Cardiac muscle cell (in vitro differentiated cells and primary cell): Measurements from ENCODE around the gene CKMT2. TPM values are rescaled to one million over a fixed set of nuclear protein-coding genes. Genes with fewer than 3 reads are reported as not detected.

Source experiments
- DNase-seq, 2 donors: peaks; one replicate each; pipeline versions ENCODE4 v3.0.0 to v3.0.0-alpha.2; 2010 to 2017; ENCODE audit warnings: low read depth in 1 of 2, low spot score in 1 of 2
- H3K27ac ChIP-seq: fragments of 200-600 bp; sonication (generic); 2 replicates; pipeline ENCODE4 v1.5.1; 2016
- H3K27me3 ChIP-seq: fragments of 200-600 bp; sonication (generic); 2 replicates; pipeline ENCODE4 v1.6.0; 2016; ENCODE audit warnings: control low read depth
- H3K36me3 ChIP-seq: fragments of 200-600 bp; sonication (generic); 2 replicates; pipeline ENCODE4 v1.5.1; 2016; ENCODE audit warnings: control low read depth
- H3K4me1 ChIP-seq: fragments of 200-600 bp; sonication (generic); 2 replicates; pipeline ENCODE4 v1.8.1; 2017; ENCODE audit warnings: low read depth, mild to moderate bottlenecking, mixed run types
- H3K4me3 ChIP-seq: fragments of 200-600 bp; sonication (generic); 2 replicates; pipeline ENCODE4 v1.5.1; 2016; ENCODE audit warnings: mild to moderate bottlenecking
- H3K9me3 ChIP-seq: fragments of 200-600 bp; sonication (generic); 2 replicates; pipeline ENCODE4 v1.5.1; 2017; ENCODE audit warnings: low read depth, mild to moderate bottlenecking, control low read depth
- polyA plus RNA-seq: library from polyadenylated mRNA; unstranded; fragments of >200 nt; fragmentation: Nextera tagmentation; extraction: Ambion mirVana; gene quantifications from 2 replicates; pipeline ENCODE4 v1.2.1, GENCODE V29; 2016
- total RNA-seq: library from RNA; depleted of rRNA; stranded (reverse); fragments of >200 nt; gene quantifications from 2 replicates; pipeline ENCODE4 v1.2.3, GENCODE V29; 2016
- TF ChIP-seq, protein P1 (sequence below): IDR thresholded peaks from 2 replicates; pipeline ENCODE4 v1.5.1; 2012; ENCODE audit warnings: low read depth, mild to moderate bottlenecking, low read length

The CKMT2 gene
- total and polyA plus RNA-seq, 2 experiments from 2014 or later: 37.1 to 62.6 TPM

DNA sequence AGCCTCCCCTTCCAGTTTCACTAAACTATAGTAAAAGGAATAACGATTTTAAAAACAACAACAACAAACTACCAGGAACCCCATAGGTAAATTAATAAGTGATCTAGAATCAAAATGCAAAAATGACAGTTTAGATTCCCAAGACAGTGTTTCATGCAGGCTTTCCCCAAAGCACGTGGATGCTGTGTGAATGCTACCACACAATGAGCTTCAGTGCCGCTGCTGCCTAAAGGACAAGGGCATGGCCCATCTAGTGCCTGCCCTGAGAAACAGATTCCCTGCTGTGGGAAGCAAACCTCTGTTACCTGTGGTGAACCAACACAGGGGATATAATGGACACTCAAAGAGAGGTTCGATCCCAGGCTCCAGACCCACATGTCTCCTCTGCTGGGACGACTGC lies 23.7 kb upstream of the CKMT2 start:
- no peak overlapping the region for H3K27ac ChIP-seq
- H3K9me3 ChIP-seq: no peaks in the 10 kb centered on the region
- no peak for DNase-seq
- no peaks in the 10 kb centered on the region for H3K36me3 ChIP-seq
- no peak overlapping the region for H3K4me3 ChIP-seq
- TF ChIP-seq, protein P1, sequence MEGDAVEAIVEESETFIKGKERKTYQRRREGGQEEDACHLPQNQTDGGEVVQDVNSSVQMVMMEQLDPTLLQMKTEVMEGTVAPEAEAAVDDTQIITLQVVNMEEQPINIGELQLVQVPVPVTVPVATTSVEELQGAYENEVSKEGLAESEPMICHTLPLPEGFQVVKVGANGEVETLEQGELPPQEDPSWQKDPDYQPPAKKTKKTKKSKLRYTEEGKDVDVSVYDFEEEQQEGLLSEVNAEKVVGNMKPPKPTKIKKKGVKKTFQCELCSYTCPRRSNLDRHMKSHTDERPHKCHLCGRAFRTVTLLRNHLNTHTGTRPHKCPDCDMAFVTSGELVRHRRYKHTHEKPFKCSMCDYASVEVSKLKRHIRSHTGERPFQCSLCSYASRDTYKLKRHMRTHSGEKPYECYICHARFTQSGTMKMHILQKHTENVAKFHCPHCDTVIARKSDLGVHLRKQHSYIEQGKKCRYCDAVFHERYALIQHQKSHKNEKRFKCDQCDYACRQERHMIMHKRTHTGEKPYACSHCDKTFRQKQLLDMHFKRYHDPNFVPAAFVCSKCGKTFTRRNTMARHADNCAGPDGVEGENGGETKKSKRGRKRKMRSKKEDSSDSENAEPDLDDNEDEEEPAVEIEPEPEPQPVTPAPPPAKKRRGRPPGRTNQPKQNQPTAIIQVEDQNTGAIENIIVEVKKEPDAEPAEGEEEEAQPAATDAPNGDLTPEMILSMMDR: no peak
- H3K4me1 ChIP-seq: no peaks in the 10 kb centered on the region
- H3K27me3 ChIP-seq: no peaks in the 10 kb centered on the region

DNA sequence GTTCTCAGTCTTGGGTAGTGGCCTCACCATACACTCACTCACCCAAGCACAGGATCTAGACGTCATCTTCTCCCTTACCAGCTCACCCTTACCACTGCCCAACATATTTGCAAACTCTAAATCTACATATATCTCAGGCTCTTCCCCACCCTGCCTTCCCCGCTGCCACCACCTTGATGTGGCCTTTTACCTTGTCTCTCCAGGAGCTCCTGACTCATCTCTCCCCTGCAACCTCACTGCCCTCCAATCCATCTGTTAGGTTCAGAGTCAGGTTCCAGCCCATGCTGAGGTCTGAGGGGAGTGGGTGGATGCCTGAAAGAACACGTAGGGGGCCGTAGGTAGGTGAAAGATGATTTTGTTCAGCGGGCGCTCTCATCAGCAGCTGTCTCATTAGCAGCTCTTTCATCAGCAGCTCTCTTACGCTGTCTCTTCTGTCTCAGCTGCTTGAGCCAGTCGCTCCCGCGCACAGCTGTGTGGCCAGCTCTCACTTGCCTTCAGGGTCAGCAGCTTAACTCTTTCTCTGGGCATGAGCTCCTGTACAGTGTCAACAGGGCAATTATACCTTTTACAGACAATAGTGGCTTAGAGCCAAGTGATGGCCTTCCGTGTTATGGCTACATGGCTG lies 23.1 kb upstream of the CKMT2 start:
- no peak overlapping the region for H3K27ac ChIP-seq
- H3K9me3 ChIP-seq: no peaks in the 10 kb centered on the region
- TF ChIP-seq, protein P1: no peak
- no peaks in the 10 kb centered on the region for H3K27me3 ChIP-seq
- no peak overlapping the region for H3K4me3 ChIP-seq
- no peaks in the 10 kb centered on the region for H3K36me3 ChIP-seq
- DNase-seq: no peak
- no peaks in the 10 kb centered on the region for H3K4me1 ChIP-seq

DNA sequence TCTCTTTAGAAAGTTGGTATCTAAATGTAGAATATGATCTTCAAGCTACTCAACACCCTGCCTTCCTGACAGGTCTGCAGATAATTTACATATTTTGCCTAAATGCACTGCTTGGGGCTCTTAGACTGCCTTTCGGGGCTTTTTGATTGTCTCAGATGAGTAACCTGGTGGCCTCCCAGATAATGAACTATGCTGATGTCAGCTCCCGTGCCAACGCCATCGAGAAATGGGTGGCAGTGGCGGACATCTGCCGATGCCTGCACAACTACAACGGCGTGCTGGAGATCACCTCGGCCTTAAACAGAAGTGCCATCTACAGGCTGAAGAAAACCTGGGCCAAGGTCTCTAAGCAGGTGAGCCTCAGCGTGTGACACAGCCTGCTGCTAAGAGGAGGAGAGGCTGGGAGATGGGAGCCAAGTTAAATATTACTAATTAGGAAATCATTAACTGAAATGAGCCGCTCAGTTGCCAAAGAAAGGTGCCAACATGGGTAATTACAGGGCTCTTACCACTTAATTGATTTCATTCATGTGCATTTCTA lies 20.8 kb upstream of the CKMT2 start:
- TF ChIP-seq, protein P1: no peak

DNA sequence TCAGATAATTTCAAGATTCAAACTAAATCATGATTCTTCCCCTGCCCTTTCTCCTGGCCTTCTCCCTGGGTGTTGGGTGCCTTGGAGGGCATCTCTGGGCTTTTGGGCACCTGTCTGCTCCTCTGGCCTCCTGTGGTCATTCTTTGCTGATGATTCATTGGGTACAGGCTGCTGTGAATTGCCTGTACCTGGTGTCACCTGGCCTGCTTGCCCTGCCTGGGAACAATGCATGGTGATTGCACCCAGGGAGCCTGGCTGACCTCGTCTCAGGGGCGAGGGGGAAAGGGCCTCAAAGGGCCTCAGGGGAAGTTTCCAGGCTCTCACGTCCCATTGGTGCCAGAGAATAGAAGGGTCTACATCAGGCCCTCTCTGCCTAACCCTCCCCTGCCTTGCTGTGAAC lies 20.1 kb upstream of the CKMT2 start:
- H3K4me1 ChIP-seq: no peaks in the 10 kb centered on the region
- H3K27ac ChIP-seq: no peak overlapping the region
- H3K4me3 ChIP-seq: no peak overlapping the region
- no peak for DNase-seq
- no peaks in the 10 kb centered on the region for H3K9me3 ChIP-seq
- no peaks in the 10 kb centered on the region for H3K36me3 ChIP-seq
- H3K27me3 ChIP-seq: no peaks in the 10 kb centered on the region
- TF ChIP-seq, protein P1: no peak

More for the DNA sequence above, 20.8 kb upstream of the CKMT2 start:
- Histone ChIP-seq H3K27me3 (no peaks in the 10 kb centered on the region), H3K27ac (no peak overlapping the region), H3K4me1 (no peaks in the 10 kb centered on the region), H3K4me3 (no peak overlapping the region), H3K36me3 (no peaks in the 10 kb centered on the region), H3K9me3 (no peaks in the 10 kb centered on the region)
- DNase-seq: no peak

DNA sequence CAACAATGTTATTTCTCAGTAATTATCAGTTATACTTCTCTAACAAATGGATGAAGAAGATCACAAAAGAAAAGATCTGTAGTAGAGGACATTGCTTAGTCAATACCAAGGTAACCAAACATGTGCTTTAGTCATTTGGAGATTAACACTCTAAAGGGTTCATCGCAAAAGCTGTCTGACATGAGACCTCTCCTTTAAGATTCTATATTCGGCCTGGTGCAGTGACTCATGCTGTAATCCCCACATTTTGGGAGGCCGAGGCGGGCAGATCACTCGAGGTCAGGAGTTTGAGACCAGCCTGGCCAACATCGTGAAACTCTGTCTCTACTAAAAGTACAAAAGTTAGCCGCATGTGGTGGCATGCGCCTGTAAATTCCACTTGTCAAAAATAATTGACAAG lies 18.3 kb upstream of the CKMT2 start:
- Histone ChIP-seq H3K9me3 (no peaks in the 10 kb centered on the region), H3K4me3 (no peak overlapping the region), H3K36me3 (no peaks in the 10 kb centered on the region), H3K27ac (no peak overlapping the region), H3K27me3 (no peaks in the 10 kb centered on the region), H3K4me1 (no peaks in the 10 kb centered on the region)
- no peak for DNase-seq
- TF ChIP-seq, protein P1: no peak
